Inflammatory macrophage treated with lipopolysaccharide for 1 hour (primary cell): ENCODE data around the gene KLF16.
"Not testable (repeated sequence)": the region's sequence is repeated elsewhere in the genome, so short reads cannot be mapped to it uniquely, and the experiment has no call there.

Source experiments
- DNase-seq, 2 donors: peaks; one replicate each; pipeline ENCODE4 v3.0.0-alpha.2; 2020 to 2022

Gene KLF16

GRCh38 chr19:1883784-1884183 lies 20.4 kb upstream of the KLF16 start:
- DNase-seq = no peak

GRCh38 chr19:1882786-1883692 lies 19.7 kb upstream of the KLF16 start:
- no peak for DNase-seq

GRCh38 chr19:1882089-1882785 lies 18.9 kb upstream of the KLF16 start:
- DNase-seq = no peak

- not testable (repeated sequence) for DNase-seq
Observed at GRCh38 chr19:1881393-1882088, 18.2 kb upstream of the KLF16 start.

- DNase-seq = no peak
Observed at GRCh38 chr19:1880611-1881392, 17.4 kb upstream of the KLF16 start.

- not testable (repeated sequence) for DNase-seq
Observed at GRCh38 chr19:1879982-1880381, 16.6 kb upstream of the KLF16 start.

GRCh38 chr19:1878583-1878982 lies 15.2 kb upstream of the KLF16 start:
- not testable (repeated sequence) for DNase-seq

GRCh38 chr19:1877280-1877660 lies 13.9 kb upstream of the KLF16 start:
- not testable (repeated sequence) for DNase-seq

GRCh38 chr19:1876496-1877279 lies 13.3 kb upstream of the KLF16 start:
- DNase-seq = not testable (repeated sequence)

GRCh38 chr19:1875646-1876495 lies 12.5 kb upstream of the KLF16 start:
- DNase-seq = peak; percentile 85 to 89

GRCh38 chr19:1875265-1875645 lies 11.9 kb upstream of the KLF16 start:
- DNase-seq = not testable (repeated sequence)

- peak; percentile 41 to 49 for DNase-seq
Observed at GRCh38 chr19:1874554-1875185, 11.3 kb upstream of the KLF16 start.

- DNase-seq = no peak
Observed at GRCh38 chr19:1873524-1874473, 10.4 kb upstream of the KLF16 start.

GRCh38 chr19:1872807-1873523 lies 9.6 kb upstream of the KLF16 start:
- no peak for DNase-seq

GRCh38 chr19:1871630-1872029 lies 8.3 kb upstream of the KLF16 start:
- DNase-seq = no peak

- no peak for DNase-seq
Observed at GRCh38 chr19:1871140-1871597, 7.8 kb upstream of the KLF16 start.

GRCh38 chr19:1868971-1869370 lies 5.6 kb upstream of the KLF16 start:
- DNase-seq = no peak

- DNase-seq = no peak
Observed at GRCh38 chr19:1867349-1867724, 4.0 kb upstream of the KLF16 start.
